Sigmoid colon (tissue), 7 donors: Measurements from ENCODE around the gene TOMT. TPM values are rescaled to one million over a fixed set of nuclear protein-coding genes. Genes with fewer than 3 reads are reported as not detected.

Experiments
- DNase-seq: peaks from one replicate; pipeline ENCODE4 v3.0.0-alpha.2; 2019
- H3K27ac ChIP-seq, 4 donors: fragments of 200-600 bp; sonication (generic); one replicate each; pipeline ENCODE4 v1.5.1; 2016 to 2019; ENCODE audit warnings: mild to moderate bottlenecking in 1 of 4
- H3K27me3 ChIP-seq, 3 donors: fragments of 200-600 bp; sonication (generic); one replicate each; pipeline ENCODE4 v1.5.1; 2019; ENCODE audit warnings: mild to moderate bottlenecking in 1 of 3
- H3K36me3 ChIP-seq, 4 donors: fragments of 200-600 bp; sonication (generic); one replicate each; pipeline ENCODE4 v1.5.1; 2016 to 2019
- H3K4me1 ChIP-seq, 4 donors: fragments of 200-600 bp; sonication (generic); one replicate each; pipeline ENCODE4 v1.5.1; 2017 to 2019
- H3K4me3 ChIP-seq, 4 donors: fragments of 200-600 bp; sonication (generic); one replicate each; pipeline ENCODE4 v1.5.1; 2017 to 2019; ENCODE audit warnings: mild to moderate bottlenecking in 2 of 4, moderate library complexity in 1 of 4
- H3K9me3 ChIP-seq, 4 donors: fragments of 200-600 bp in 3 of 4; sonication (generic) in 3 of 4; one replicate each; pipeline versions ENCODE4 v1.5.1 to v1.6.1; 2013 to 2019
- CTCF ChIP-seq, 4 experiments: fragments of 450-650 bp in 3 of 4; fragments of 200-600 bp in 1 of 4; IDR thresholded peaks; one replicate each; pipeline ENCODE4 v1.5.1; 2016 to 2019; ENCODE audit warnings: antibody characterized with exemption in 4 of 4, mild to moderate bottlenecking in 3 of 4, moderate library complexity in 2 of 4
- EP300 ChIP-seq, 4 donors: sonication (generic); formaldehyde crosslinking; IDR thresholded peaks; one replicate each; pipeline ENCODE4 v1.6.1; 2017; ENCODE audit warnings: antibody characterized with exemption in 4 of 4
- POLR2A ChIP-seq, 2 donors: fragments of 450-650 bp; IDR thresholded peaks; one replicate each; pipeline ENCODE4 v1.6.1; 2016; ENCODE audit warnings: antibody characterized with exemption in 2 of 2, mild to moderate bottlenecking in 2 of 2, moderate library complexity in 2 of 2
- POLR2AphosphoS5 ChIP-seq, 4 donors: sonication (generic); formaldehyde crosslinking; IDR thresholded peaks; one replicate each; pipeline ENCODE4 v1.6.1; 2017; ENCODE audit warnings: antibody characterized with exemption in 4 of 4
- WGBS, 2 donors: extraction: QIAGEN DNeasy Blood & Tissue Kit; methylation state at CpG; one replicate each; pipeline ENCODE4 v1.1.7; 2013; 5-methylcytosine and 5-hydroxymethylcytosine counted together
- intact Hi-C: fragments of 100-400 bp; cut with DNase I; formaldehyde crosslinking; loops from one replicate; pipeline ENCODE4 v1.15.1; 2023
- polyA plus RNA-seq, 3 donors: library from polyadenylated mRNA; stranded (reverse); fragments of 200-250 nt; gene quantifications; one replicate each; pipeline ENCODE4 v1.2.3, GENCODE V29; 2013
- small RNA-seq, 3 donors: library from RNA; depleted of rRNA; stranded (forward); fragments of <200 nt; gene quantifications; one replicate each; pipeline ENCODE3, GENCODE V24; 2016
- total RNA-seq, 4 donors: library from RNA; depleted of rRNA; stranded (reverse); fragments of >200 nt; gene quantifications; one replicate each; pipeline ENCODE4 v1.1.0, GENCODE V29; 2016
- donor health status: healthy with polysubstance abuse.
- donor health status: Bipolar disorder and iron deficiency.
- donor health status: healthy.

The TOMT gene
- total and polyA plus RNA-seq, 7 donors: not detected

- Histone ChIP-seq H3K27ac (no peak overlapping the region), H3K4me1 (no peaks in the 10 kb centered on the region), H3K9me3 (no peaks in the 10 kb centered on the region), H3K27me3 (no peaks in the 10 kb centered on the region), H3K36me3 (no peaks in the 10 kb centered on the region), H3K4me3 (no peak overlapping the region)
- TF ChIP-seq EP300 (IDR thresholded peaks at IDR 0.05): no peak
- no peak for TF ChIP-seq POLR2A (IDR thresholded peaks at IDR 0.05)
- TF ChIP-seq POLR2AphosphoS5 (IDR thresholded peaks at IDR 0.05): no peak
- no peak for TF ChIP-seq CTCF (IDR thresholded peaks at IDR 0.05)
- intact Hi-C loops: no loop called here
- 89 to 94% methylated on average over 4 of the region's 4 CpGs for WGBS, 2 donors
- no peak for DNase-seq
These were observed 50.0 kb downstream of the TOMT start for GRCh38 chr11:72155751-72156150.

- Histone ChIP-seq H3K4me3 (no peak overlapping the region), H3K36me3 (no peaks in the 10 kb centered on the region), H3K27ac (no peak overlapping the region), H3K27me3 (no peaks in the 10 kb centered on the region), H3K9me3 (no peaks in the 10 kb centered on the region), H3K4me1 (no peaks in the 10 kb centered on the region)
- DNase-seq: no peak
- TF ChIP-seq CTCF (IDR thresholded peaks at IDR 0.05) (no peak), EP300 (IDR thresholded peaks at IDR 0.05) (no peak)
- intact Hi-C loops: no loop called here
- 57 to 81% methylated on average over 4 of the region's 4 CpGs for WGBS, 2 donors
These were observed 51.4 kb downstream of the TOMT start for GRCh38 chr11:72157131-72157530.

Small RNA genes lying within 50 kb of the gene (small RNA-seq; reads per million reads assigned to genes)
- 0 reads per million in 3 donors for gene MIR3165

Other genes with a start within 250 kb of the TOMT start
- gene DEFB131B, start 227.5 kb upstream of the TOMT start, total RNA-seq: not detected
- not detected for gene DEFB131B, start 227.5 kb upstream of the TOMT start, polyA plus RNA-seq
- gene XNDC1N, start 177.3 kb upstream of the TOMT start, total RNA-seq: 1 to 10 TPM; 6.3 to 10.0 (median 8.2) TPM
- 1 to 10 TPM; 1.8 to 5.6 (median 1.8) TPM for gene XNDC1N, start 177.3 kb upstream of the TOMT start, polyA plus RNA-seq
- gene RNF121, start 176.9 kb upstream of the TOMT start, total RNA-seq: 10 to 100 TPM; 25.2 to 34.6 (median 25.3) TPM
- 10 to 100 TPM in 2 of 3 donors, 1 to 10 TPM in 1; 7.2 to 27.2 (median 11.3) TPM for gene RNF121, start 176.9 kb upstream of the TOMT start, polyA plus RNA-seq
- gene IL18BP, start 107.0 kb upstream of the TOMT start, total RNA-seq: 1 to 10 TPM; 2.5 to 7.5 (median 5.1) TPM
- 10 to 100 TPM in 1 of 3 donors, 1 to 10 TPM in 2; 4.8 to 21.3 (median 6.0) TPM for gene IL18BP, start 107.0 kb upstream of the TOMT start, polyA plus RNA-seq
- 100 to 1,000 TPM; 249 to 343 (median 265) TPM for gene NUMA1, start 25.4 kb upstream of the TOMT start, total RNA-seq
- 100 to 1,000 TPM in 2 of 3 donors, 10 to 100 TPM in 1; 99.1 to 176 (median 109) TPM for gene NUMA1, start 25.4 kb upstream of the TOMT start, polyA plus RNA-seq
- 10 to 100 TPM in 1 of 4 donors, 1 to 10 TPM in 3; 3.2 to 14.8 (median 6.4) TPM for gene LRRC51, start 25.1 kb upstream of the TOMT start, total RNA-seq
- 10 to 100 TPM in 2 of 3 donors, 1 to 10 TPM in 1; 4.6 to 12.3 (median 10.8) TPM for gene LRRC51, start 25.1 kb upstream of the TOMT start, polyA plus RNA-seq
- 100 to 1,000 TPM in 3 of 4 donors, 10 to 100 TPM in 1; 87.2 to 123 (median 120) TPM for gene LAMTOR1, start 2.6 kb upstream of the TOMT start, total RNA-seq
- 100 to 1,000 TPM; 132 to 256 (median 228) TPM for gene LAMTOR1, start 2.6 kb upstream of the TOMT start, polyA plus RNA-seq
- gene ANAPC15, start 6.8 kb downstream of the TOMT start, total RNA-seq: 10 to 100 TPM; 48.5 to 77.1 (median 57.8) TPM
- 10 to 100 TPM; 84.5 to 93.1 (median 89.0) TPM for gene ANAPC15, start 6.8 kb downstream of the TOMT start, polyA plus RNA-seq
- not detected for gene FOLR3, start 29.8 kb downstream of the TOMT start, total RNA-seq
- gene FOLR3, start 29.8 kb downstream of the TOMT start, polyA plus RNA-seq: under 1 TPM in 1 of 3 donors, not detected in 2; 0.16 TPM
- gene FOLR1, start 86.2 kb downstream of the TOMT start, total RNA-seq: under 1 TPM in 1 of 4 donors, not detected in 3; 0.71 TPM
- gene FOLR1, start 86.2 kb downstream of the TOMT start, polyA plus RNA-seq: under 1 TPM in 1 of 3 donors, not detected in 2; 0.15 TPM
- 10 to 100 TPM; 14.7 to 61.7 (median 42.9) TPM for gene FOLR2, start 110.9 kb downstream of the TOMT start, total RNA-seq
- 10 to 100 TPM; 14.1 to 27.0 (median 17.4) TPM for gene FOLR2, start 110.9 kb downstream of the TOMT start, polyA plus RNA-seq
- 100 to 1,000 TPM in 1 of 4 donors, 10 to 100 TPM in 3; 66.6 to 195 (median 77.5) TPM for gene INPPL1, start 118.8 kb downstream of the TOMT start, total RNA-seq
- gene INPPL1, start 118.8 kb downstream of the TOMT start, polyA plus RNA-seq: 10 to 100 TPM; 30.0 to 96.5 (median 32.6) TPM
- gene PHOX2A, start 138.3 kb downstream of the TOMT start, total RNA-seq: 1 to 10 TPM in 1 of 4 donors, under 1 TPM in 2, not detected in 1; 0.41 to 2.9 (median 0.82) TPM
- gene PHOX2A, start 138.3 kb downstream of the TOMT start, polyA plus RNA-seq: 1 to 10 TPM in 1 of 3 donors, not detected in 2; 1.7 TPM